ENCODE results near the gene C12orf60. TPM values are rescaled to one million over a fixed set of nuclear protein-coding genes. Genes with fewer than 3 reads are reported as not detected.

The C12orf60 gene
- total RNA-seq, 1 experiment from 2014 or later = 2.6 TPM

DNA sequence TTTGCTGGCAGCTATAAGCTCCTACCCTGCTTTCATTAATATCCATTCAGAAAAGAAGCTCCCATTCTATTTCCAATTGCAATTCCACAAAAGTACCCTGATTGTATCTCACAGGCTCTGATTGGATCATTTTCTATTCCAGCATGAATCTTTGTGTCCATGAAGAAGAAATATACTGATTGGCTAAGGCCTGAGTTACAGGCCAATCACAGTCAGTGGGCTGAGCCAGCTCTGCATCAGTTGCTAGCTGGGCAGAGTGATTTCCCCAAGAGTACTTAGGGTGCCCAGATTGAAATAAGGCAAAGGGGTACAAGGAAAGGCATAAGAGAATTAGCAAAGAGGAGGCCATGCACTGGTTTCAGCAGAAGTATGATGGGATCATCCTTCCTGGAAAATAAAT lies 25.4 kb downstream of the C12orf60 start:
- TF ChIP-seq, protein P1, sequence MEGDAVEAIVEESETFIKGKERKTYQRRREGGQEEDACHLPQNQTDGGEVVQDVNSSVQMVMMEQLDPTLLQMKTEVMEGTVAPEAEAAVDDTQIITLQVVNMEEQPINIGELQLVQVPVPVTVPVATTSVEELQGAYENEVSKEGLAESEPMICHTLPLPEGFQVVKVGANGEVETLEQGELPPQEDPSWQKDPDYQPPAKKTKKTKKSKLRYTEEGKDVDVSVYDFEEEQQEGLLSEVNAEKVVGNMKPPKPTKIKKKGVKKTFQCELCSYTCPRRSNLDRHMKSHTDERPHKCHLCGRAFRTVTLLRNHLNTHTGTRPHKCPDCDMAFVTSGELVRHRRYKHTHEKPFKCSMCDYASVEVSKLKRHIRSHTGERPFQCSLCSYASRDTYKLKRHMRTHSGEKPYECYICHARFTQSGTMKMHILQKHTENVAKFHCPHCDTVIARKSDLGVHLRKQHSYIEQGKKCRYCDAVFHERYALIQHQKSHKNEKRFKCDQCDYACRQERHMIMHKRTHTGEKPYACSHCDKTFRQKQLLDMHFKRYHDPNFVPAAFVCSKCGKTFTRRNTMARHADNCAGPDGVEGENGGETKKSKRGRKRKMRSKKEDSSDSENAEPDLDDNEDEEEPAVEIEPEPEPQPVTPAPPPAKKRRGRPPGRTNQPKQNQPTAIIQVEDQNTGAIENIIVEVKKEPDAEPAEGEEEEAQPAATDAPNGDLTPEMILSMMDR (IDR thresholded peaks at IDR 0.05; ENCODE audit: unreplicated experiment) = no peak
- H3K9me3 Mint-ChIP-seq (ENCODE audit: unreplicated experiment) = no peaks in the 10 kb centered on the region
- no peaks in the 10 kb centered on the region for H3K36me3 Mint-ChIP-seq (ENCODE audit: insufficient read depth, unreplicated experiment)
- H3K27ac Mint-ChIP-seq (ENCODE audit: low read depth, unreplicated experiment) = no peak overlapping the region
- ChIA-PET POLR2A (interaction anchor here (0.6 to 1.8 kb wide), 5 partner anchors 15 to 668 kb away, joined by 3 to 8 read pairs (median 4); partner anchors contain the start of genes C12orf60, SMCO3 and WBP11), CTCF (interaction anchor here (0.5 to 1.7 kb wide), 5 partner anchors 15 to 488 kb away, joined by 3 to 5 read pairs (median 4); no protein-coding TSS in a partner anchor)
- H3K27me3 Mint-ChIP-seq (ENCODE audit: insufficient read depth, unreplicated experiment) = no peaks in the 10 kb centered on the region
- intact Hi-C loops (cut with micrococcal nuclease) = no loop called here
- H3K4me3 Mint-ChIP-seq (ENCODE audit: unreplicated experiment) = no peak overlapping the region
- peaks cover 22% of the 10 kb centered on the region for H3K4me1 Mint-ChIP-seq (ENCODE audit: insufficient read depth, unreplicated experiment)
- DNase-seq (ENCODE audit: unreplicated experiment) = no peak
- no TSS peak for BruUV-seq (replicated peaks)

DNA sequence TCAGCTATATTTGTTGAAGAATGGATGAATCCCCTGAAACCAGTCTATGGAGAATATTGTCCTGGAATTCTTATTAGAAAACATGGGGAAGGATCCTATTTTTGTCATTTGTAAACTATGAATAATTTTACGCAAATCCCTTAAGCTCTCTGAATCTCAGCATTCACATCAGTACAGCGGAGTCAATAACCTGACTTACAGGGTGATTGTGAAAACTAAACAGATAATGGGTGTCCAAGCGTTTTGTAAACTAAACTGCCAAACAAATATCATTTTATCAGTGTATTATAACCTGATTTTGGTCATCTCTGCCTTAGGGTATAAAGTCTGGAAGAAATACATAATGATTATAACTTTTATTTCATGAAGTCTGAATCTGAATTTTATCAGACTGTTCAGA lies 29.9 kb downstream of the C12orf60 start:
- Mint-ChIP-seq H3K36me3 (ENCODE audit: insufficient read depth, unreplicated experiment) (no peaks in the 10 kb centered on the region), H3K4me1 (ENCODE audit: insufficient read depth, unreplicated experiment) (peaks cover 25% of the 10 kb centered on the region), H3K27ac (ENCODE audit: low read depth, unreplicated experiment) (no peak overlapping the region), H3K9me3 (ENCODE audit: unreplicated experiment) (no peaks in the 10 kb centered on the region), H3K27me3 (ENCODE audit: insufficient read depth, unreplicated experiment) (no peaks in the 10 kb centered on the region), H3K4me3 (ENCODE audit: unreplicated experiment) (no peak overlapping the region)
- DNase-seq (ENCODE audit: unreplicated experiment) = no peak
- POLR2A ChIA-PET = interaction anchor here (1.0 to 3.0 kb wide), 4 partner anchors 9 to 30 kb away, joined by 3 to 11 read pairs (median 5); partner anchors contain the start of genes C12orf60 and WBP11
- TF ChIP-seq, protein P1 (IDR thresholded peaks at IDR 0.05; ENCODE audit: unreplicated experiment) = no peak
- CTCF ChIA-PET = interaction anchor here (0.6 to 3.4 kb wide), 3 partner anchors 10 to 387 kb away, joined by 3 to 18 read pairs (median 4); no protein-coding TSS in a partner anchor
- no TSS peak for BruUV-seq (replicated peaks)
- intact Hi-C loops (cut with micrococcal nuclease) = no loop called here

DNA sequence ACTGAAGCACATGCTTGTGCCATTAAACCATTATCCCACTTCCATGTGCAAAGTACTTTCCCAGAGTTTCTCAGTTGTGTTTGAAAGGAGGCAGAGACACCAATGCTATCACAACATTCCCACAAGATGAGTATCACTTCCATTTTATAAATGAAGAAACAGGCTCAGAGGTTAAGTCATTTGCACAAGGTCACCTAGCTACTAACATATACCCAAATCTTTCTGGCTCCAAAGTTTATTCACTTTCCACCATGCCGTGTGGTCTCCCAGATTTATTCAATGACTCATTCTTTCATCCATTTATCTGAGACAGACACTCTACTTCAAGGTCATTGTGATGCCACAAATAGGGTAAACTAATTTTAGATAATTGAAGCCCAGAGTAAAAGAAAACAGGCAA lies 30.5 kb downstream of the C12orf60 start:
- H3K27ac Mint-ChIP-seq (ENCODE audit: low read depth, unreplicated experiment) = no peak overlapping the region
- intact Hi-C loops (cut with micrococcal nuclease) = no loop called here
- H3K4me1 Mint-ChIP-seq (ENCODE audit: insufficient read depth, unreplicated experiment) = peaks cover 26% of the 10 kb centered on the region
- no peaks in the 10 kb centered on the region for H3K36me3 Mint-ChIP-seq (ENCODE audit: insufficient read depth, unreplicated experiment)
- TF ChIP-seq, protein P1 (IDR thresholded peaks at IDR 0.05; ENCODE audit: unreplicated experiment) = no peak
- peak; percentile 27 for DNase-seq (ENCODE audit: unreplicated experiment)
- POLR2A ChIA-PET = interaction anchor here (1.0 to 3.0 kb wide), 3 partner anchors 9 to 27 kb away, joined by 3 to 11 read pairs (median 3); no protein-coding TSS in a partner anchor
- H3K4me3 Mint-ChIP-seq (ENCODE audit: unreplicated experiment) = no peak overlapping the region
- no peaks in the 10 kb centered on the region for H3K27me3 Mint-ChIP-seq (ENCODE audit: insufficient read depth, unreplicated experiment)
- no peaks in the 10 kb centered on the region for H3K9me3 Mint-ChIP-seq (ENCODE audit: unreplicated experiment)
- BruUV-seq (replicated peaks) = no TSS peak
- CTCF ChIA-PET = interaction anchor here (3.4 kb wide), 1 partner anchor 23 kb away, joined by 18 read pairs; no protein-coding TSS in a partner anchor

DNA sequence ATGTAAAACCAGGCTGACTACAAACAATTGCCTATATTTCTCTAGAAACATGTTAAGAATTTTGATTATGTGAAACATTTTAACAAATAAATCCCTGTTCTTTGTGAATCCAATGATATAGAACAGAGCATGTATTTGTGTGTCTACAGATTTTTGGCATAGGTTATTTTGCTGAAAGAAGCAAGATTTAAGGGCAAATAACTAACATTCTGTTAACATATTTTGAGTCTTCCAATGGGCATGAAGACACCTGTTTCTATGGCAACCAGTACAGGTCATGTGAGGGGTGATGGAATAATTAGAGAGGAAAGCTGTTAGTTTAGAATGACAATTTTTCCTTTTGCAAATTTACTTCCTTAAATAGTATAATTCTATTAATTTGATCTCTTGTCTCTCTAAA lies 31.0 kb downstream of the C12orf60 start:
- H3K27me3 Mint-ChIP-seq (ENCODE audit: insufficient read depth, unreplicated experiment) = no peaks in the 10 kb centered on the region
- no peaks in the 10 kb centered on the region for H3K36me3 Mint-ChIP-seq (ENCODE audit: insufficient read depth, unreplicated experiment)
- H3K9me3 Mint-ChIP-seq (ENCODE audit: unreplicated experiment) = no peaks in the 10 kb centered on the region
- intact Hi-C loops (cut with micrococcal nuclease) = no loop called here
- no peak for DNase-seq (ENCODE audit: unreplicated experiment)
- H3K4me3 Mint-ChIP-seq (ENCODE audit: unreplicated experiment) = no peak overlapping the region
- POLR2A ChIA-PET = interaction anchor here (0.5 to 3.0 kb wide), 5 partner anchors 10 to 62 kb away, joined by 3 to 11 read pairs (median 3); no protein-coding TSS in a partner anchor
- H3K27ac Mint-ChIP-seq (ENCODE audit: low read depth, unreplicated experiment) = peak overlapping the region; percentile 89
- CTCF ChIA-PET = interaction anchor here (3.4 kb wide), 1 partner anchor 23 kb away, joined by 18 read pairs; no protein-coding TSS in a partner anchor
- TF ChIP-seq, protein P1 (IDR thresholded peaks at IDR 0.05; ENCODE audit: unreplicated experiment) = no peak
- no TSS peak for BruUV-seq (replicated peaks)
- H3K4me1 Mint-ChIP-seq (ENCODE audit: insufficient read depth, unreplicated experiment) = peaks cover 32% of the 10 kb centered on the region

Measured in MCF 10A (cell line).